ENCODE results near the gene SUMO2. TPM values are rescaled to one million over a fixed set of nuclear protein-coding genes. Genes with fewer than 3 reads are reported as not detected.

The SUMO2 gene
- total and polyA plus RNA-seq, 2 of the 13 experiments (the other 11 are each of a cell fraction or from before 2014, with no cell fraction given), result 337 to 553 TPM

GRCh38 chr17:75182319-75182568, 515 bp downstream of the SUMO2 start (continued):
- peak; percentile 82 for TF ChIP-seq ZNF501 (CRISPR knock-in tag; IDR thresholded peaks at IDR 0.05)
- no peak for TF ChIP-seq ARID5B (CRISPR knock-in tag; IDR thresholded peaks at IDR 0.05)
- peak; percentile 88 for TF ChIP-seq ZNF407 (CRISPR knock-in tag; IDR thresholded peaks at IDR 0.05; ENCODE audit: not compliant biosample characterization)
- TF ChIP-seq CEBPG (CRISPR knock-in tag; IDR thresholded peaks at IDR 0.05), result no peak
- peak; percentile 90 for TF ChIP-seq ARHGAP35 (CRISPR knock-in tag; IDR thresholded peaks at IDR 0.05; ENCODE audit: borderline replicate concordance)
- no peak; the same call in 1 of the 2 replicates for TF ChIP-seq MYPOP (CRISPR knock-in tag; IDR thresholded peaks at IDR 0.05)
- TF ChIP-seq ESRRA (CRISPR knock-in tag; IDR thresholded peaks at IDR 0.05; ENCODE audit: low read depth), result no peak
- peak; percentile 72; the same call in 1 of the 2 replicates for TF ChIP-seq ZNF430 (CRISPR knock-in tag; IDR thresholded peaks at IDR 0.05)
- TF ChIP-seq SRSF9 (IDR thresholded peaks at IDR 0.05; ENCODE audit: borderline replicate concordance, insufficient read depth, low read depth, low read length, poor library complexity, severe bottlenecking), result no peak

Data from HepG2 (cell line).